Activated T-helper 17 cell treated with anti-CD3 and anti-CD28 coated beads, Interleukin-2, amount 50 U/mL, for 72 hours (primary cell): ENCODE data around the gene MT1A. TPM values are rescaled to one million over a fixed set of nuclear protein-coding genes. Genes with fewer than 3 reads are reported as not detected.
A peak's percentile ranks its signal among the peaks of the same experiment; 100 is the strongest.

Experiments used
- ATAC-seq: fragments of 150-1000 bp; cut with Tn5 transposase; replicated peaks from 2 replicates; pipeline ENCODE4 v1.10.0; 2021; ENCODE audit warnings: mild to moderate bottlenecking, moderate library complexity
- H3K27ac Mint-ChIP-seq: one replicate; pipeline ENCODE4 v1.8.0; 2022; ENCODE audit warnings: mixed read lengths
- H3K27me3 Mint-ChIP-seq: one replicate; pipeline ENCODE4 v1.8.0; 2022; ENCODE audit warnings: mixed read lengths
- H3K36me3 Mint-ChIP-seq: one replicate; pipeline ENCODE4 v1.8.0; 2022; ENCODE audit warnings: low read depth, mild to moderate bottlenecking, mixed read lengths
- H3K4me1 Mint-ChIP-seq: one replicate; pipeline ENCODE4 v1.8.0; 2022; ENCODE audit warnings: mixed read lengths
- H3K4me3 Mint-ChIP-seq: one replicate; pipeline ENCODE4 v1.8.0; 2022; ENCODE audit warnings: mild to moderate bottlenecking, mixed read lengths
- H3K9me3 Mint-ChIP-seq: one replicate; pipeline ENCODE4 v1.8.0; 2022; ENCODE audit warnings: mixed read lengths
- total RNA-seq, 2 donors: library from RNA; stranded (reverse); gene quantifications; one replicate each; pipeline ENCODE4 v1.2.3, GENCODE V29; 2022

MT1A gene
- total RNA-seq, 2 donors from 2014 or later: 1.5 to 6.5 TPM

GRCh38 chr16:56682703-56683397 lies 44.4 kb downstream of the MT1A start:
- Mint-ChIP-seq H3K36me3 (no peaks in the 10 kb centered on the region), H3K27ac (peak overlapping the region; percentile 80), H3K9me3 (no peaks in the 10 kb centered on the region), H3K27me3 (no peaks in the 10 kb centered on the region), H3K4me3 (peak overlapping the region; percentile 90), H3K4me1 (peaks cover 10% of the 10 kb centered on the region)
- no peak for ATAC-seq

GRCh38 chr16:56683424-56684172 lies 45.1 kb downstream of the MT1A start:
- Mint-ChIP-seq H3K27ac (no peak overlapping the region), H3K4me1 (peaks cover 10% of the 10 kb centered on the region), H3K9me3 (no peaks in the 10 kb centered on the region), H3K4me3 (peak overlapping the region; percentile 90), H3K27me3 (no peaks in the 10 kb centered on the region), H3K36me3 (no peaks in the 10 kb centered on the region)
- ATAC-seq: no peak

DNA sequence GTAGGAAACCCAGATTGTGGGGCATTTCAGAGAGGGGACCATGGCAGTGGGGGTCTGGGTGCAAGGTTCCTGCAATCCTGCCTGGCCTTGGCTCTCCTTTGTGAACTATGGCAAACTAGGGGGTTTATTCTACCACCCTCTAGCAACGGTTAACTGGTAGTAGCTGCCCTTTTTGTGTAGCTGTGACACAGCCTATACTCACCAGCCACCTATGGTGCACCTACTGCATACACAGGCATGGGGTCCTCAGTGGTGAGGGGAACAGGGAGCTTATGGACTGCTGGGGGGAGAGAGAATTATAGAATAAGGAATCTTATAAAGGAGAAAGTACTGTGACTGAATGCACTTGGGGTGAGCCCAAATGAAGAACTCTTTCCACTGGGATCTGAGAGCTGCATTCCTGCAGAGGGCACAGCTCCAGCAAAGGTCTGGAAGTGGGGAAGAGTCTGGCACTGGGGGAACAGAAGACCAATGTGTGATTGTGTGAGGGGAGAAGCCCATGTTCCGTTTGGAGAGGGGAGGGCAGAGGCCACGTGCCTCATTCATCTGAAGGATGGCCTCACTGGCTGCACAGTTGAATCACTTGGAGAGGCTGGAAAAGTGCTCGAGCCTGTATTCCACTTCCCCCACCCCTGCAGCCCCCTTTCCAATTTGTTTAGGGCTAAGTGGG lies 45.9 kb downstream of the MT1A start:
- H3K4me1 Mint-ChIP-seq: peaks cover 10% of the 10 kb centered on the region
- no peak overlapping the region for H3K27ac Mint-ChIP-seq
- ATAC-seq: no peak
- peak overlapping the region; percentile 90 for H3K4me3 Mint-ChIP-seq
- H3K27me3 Mint-ChIP-seq: no peaks in the 10 kb centered on the region
- H3K36me3 Mint-ChIP-seq: no peaks in the 10 kb centered on the region
- H3K9me3 Mint-ChIP-seq: no peaks in the 10 kb centered on the region

- Mint-ChIP-seq H3K27me3 (no peaks in the 10 kb centered on the region), H3K4me3 (no peak overlapping the region), H3K36me3 (no peaks in the 10 kb centered on the region), H3K4me1 (peaks cover 6% of the 10 kb centered on the region), H3K27ac (no peak overlapping the region), H3K9me3 (no peaks in the 10 kb centered on the region)
- ATAC-seq: no peak
Measured at GRCh38 chr16:56684926-56685590, 46.6 kb downstream of the MT1A start.

- Mint-ChIP-seq H3K27me3 (no peaks in the 10 kb centered on the region), H3K27ac (no peak overlapping the region), H3K9me3 (no peaks in the 10 kb centered on the region), H3K36me3 (no peaks in the 10 kb centered on the region), H3K4me3 (no peak overlapping the region), H3K4me1 (peaks cover 6% of the 10 kb centered on the region)
- ATAC-seq: no peak
Measured at GRCh38 chr16:56686758-56687157, 48.3 kb downstream of the MT1A start.

- H3K9me3 Mint-ChIP-seq: no peaks in the 10 kb centered on the region
- peaks cover 6% of the 10 kb centered on the region for H3K4me1 Mint-ChIP-seq
- H3K27me3 Mint-ChIP-seq: no peaks in the 10 kb centered on the region
- no peak overlapping the region for H3K27ac Mint-ChIP-seq
- no peak for ATAC-seq
- H3K36me3 Mint-ChIP-seq: no peaks in the 10 kb centered on the region
- no peak overlapping the region for H3K4me3 Mint-ChIP-seq
Measured at GRCh38 chr16:56688762-56689161, 50.3 kb downstream of the MT1A start.

DNA sequence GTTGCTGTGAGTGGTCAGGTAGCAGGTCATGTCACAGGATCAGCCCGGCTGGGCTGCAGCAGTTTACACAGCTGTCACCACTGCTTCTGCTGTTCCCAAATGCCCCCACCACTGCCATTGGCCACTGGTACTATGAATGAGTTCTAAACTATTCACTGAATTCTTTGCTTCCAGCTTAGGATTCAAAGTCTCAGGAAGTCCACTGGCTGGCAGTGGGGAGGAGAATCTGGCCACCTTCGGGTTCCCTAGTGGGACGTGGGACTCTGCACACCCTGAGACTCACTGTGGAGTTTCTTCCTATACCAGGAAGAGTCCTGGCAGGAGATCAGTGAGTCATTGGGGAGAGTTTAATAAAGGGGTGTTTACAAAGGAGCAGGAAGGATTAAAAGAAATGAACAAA lies 50.7 kb downstream of the MT1A start:
- no peak for ATAC-seq
- Mint-ChIP-seq H3K36me3 (no peaks in the 10 kb centered on the region), H3K4me1 (peaks cover 3% of the 10 kb centered on the region), H3K27ac (no peak overlapping the region), H3K9me3 (no peaks in the 10 kb centered on the region), H3K4me3 (no peak overlapping the region), H3K27me3 (no peaks in the 10 kb centered on the region)

Other genes starting within 250 kb of the MT1A start
- 10 to 100 TPM; 37.5 to 39.7 TPM for gene AMFR, start 213.1 kb upstream of the MT1A start, total RNA-seq
- 100 to 1,000 TPM; 262 to 288 TPM for gene NUDT21, start 187.3 kb upstream of the MT1A start, total RNA-seq
- 10 to 100 TPM; 28.8 to 59.9 TPM for gene OGFOD1, start 187.1 kb upstream of the MT1A start, total RNA-seq
- 10 to 100 TPM; 18.8 to 23.2 TPM for gene BBS2, start 118.6 kb upstream of the MT1A start, total RNA-seq
- gene MT4, start 73.6 kb upstream of the MT1A start, total RNA-seq: not detected
- gene MT3, start 49.1 kb upstream of the MT1A start, total RNA-seq: 10 to 100 TPM in 1 of 2 donors, 1 to 10 TPM in 1; 3.0 to 73.8 TPM
- 100 to 1,000 TPM in 1 of 2 donors, 10 to 100 TPM in 1; 25.6 to 114 TPM for gene MT2A, start 30.1 kb upstream of the MT1A start, total RNA-seq
- gene MT1E, start 12.9 kb upstream of the MT1A start, total RNA-seq: under 1 TPM in 1 of 2 donors, not detected in 1; 0.53 TPM
- not detected for gene MT1M, start 6.0 kb upstream of the MT1A start, total RNA-seq
- gene MT1B, start 13.2 kb downstream of the MT1A start, total RNA-seq: not detected
- gene MT1F, start 19.3 kb downstream of the MT1A start, total RNA-seq: 1 to 10 TPM; 3.1 to 5.7 TPM
- gene MT1G, start 29.4 kb downstream of the MT1A start, total RNA-seq: not detected
- not detected for gene MT1H, start 31.1 kb downstream of the MT1A start, total RNA-seq
- gene MT1X, start 43.8 kb downstream of the MT1A start, total RNA-seq: 1 to 10 TPM; 6.1 to 7.6 TPM
- gene NUP93, start 91.5 kb downstream of the MT1A start, total RNA-seq: 100 to 1,000 TPM in 1 of 2 donors, 10 to 100 TPM in 1; 51.5 to 112 TPM
- not detected for gene SLC12A3, start 226.5 kb downstream of the MT1A start, total RNA-seq